ENCODE data around the gene RAD17. TPM values are rescaled to one million over a fixed set of nuclear protein-coding genes. Genes with fewer than 3 reads are reported as not detected.
"Not testable (repeated sequence)": the region's sequence is repeated elsewhere in the genome, so short reads cannot be mapped to it uniquely, and the experiment has no call there.

Gene RAD17
- polyA plus RNA-seq, 2 of the 4 experiments (the other 2 are of a cell fraction): 13.3 to 24.3 TPM

- Histone ChIP-seq H3K4me2 (peak overlapping the region; percentile 82), H3K9me3 (no peaks in the 10 kb centered on the region), H3K4me3 (peak overlapping the region; percentile 80), H3K4me1 (peaks cover 26% of the 10 kb centered on the region; the same call in 2 of the 3 replicates), H3K27ac (peak overlapping the region; percentile 95 to 99)
- peak; percentile 25 to 37; a peak in 5 of 6 replicates for ATAC-seq
- no peak for FAIRE-seq
- TF ChIP-seq E2F6 (IDR thresholded peaks at IDR 0.05; ENCODE audit: borderline replicate concordance, low read depth) (no peak), SMC3 (IDR thresholded peaks at IDR 0.05) (no peak), RCOR1 (IDR thresholded peaks at IDR 0.05; ENCODE audit: low read depth, low read length) (no peak), RFX5 (IDR thresholded peaks at IDR 0.05) (no peak), USF2 (IDR thresholded peaks at IDR 0.05) (no peak), JUN (IDR thresholded peaks at IDR 0.05) (no peak), EHF (CRISPR knock-in tag; IDR thresholded peaks at IDR 0.05) (no peak), ZC3H11A (IDR thresholded peaks at IDR 0.05) (no peak), HDAC2 (IDR thresholded peaks at IDR 0.05) (0 out of 2 replicates have a peak, but pooled peaks have one; percentile 5)
- WGBS (ENCODE audit: missing lambda C conversion rate): 3% methylated on average over 24 of the region's 39 CpGs
- peak; percentile 3 to 59 for DNase-seq (ENCODE audit: low read depth in 1 of 2, low spot score in 1 of 2)
- ChIA-PET POLR2A (interaction anchor here (1.8 kb wide), 1 partner anchor 275 kb away, joined by 9 read pairs; the partner anchor contains the start of gene SLC30A5), CTCF (interaction anchor here (1.0 kb wide), 1 partner anchor 275 kb away, joined by 3 read pairs; the partner anchor contains the start of gene SLC30A5)
These were observed 919 bp upstream of the RAD17 start for GRCh38 chr5:69368458-69369339.

- Histone ChIP-seq H3K4me3 (peak overlapping the region; percentile 80), H3K27ac (peak overlapping the region; percentile 95 to 99), H3K4me2 (peak overlapping the region; percentile 82), H3K4me1 (peaks cover 26% of the 10 kb centered on the region; the same call in 2 of the 3 replicates)
- POLR2A ChIA-PET: interaction anchor here (0.5 to 1.8 kb wide), 4 partner anchors 69 to 277 kb away, joined by 3 to 9 read pairs (median 6); partner anchors contain the start of genes CCNB1 and SLC30A5
- FAIRE-seq; ATAC-seq; H3K9me3 ChIP-seq; DNase-seq (ENCODE audit: low read depth in 1 of 2, low spot score in 1 of 2): not testable (repeated sequence)
- 1% methylated on average over 16 of the region's 16 CpGs for WGBS (ENCODE audit: missing lambda C conversion rate)
- CTCF ChIA-PET: interaction anchor here (0.6 to 1.3 kb wide), 5 partner anchors 10 to 277 kb away, joined by 3 to 4 read pairs (median 3); partner anchors contain the start of gene SLC30A5
These were observed 717 bp downstream of the RAD17 start for GRCh38 chr5:69370335-69370734.

- H3K4me2 ChIP-seq: no peak overlapping the region
- FAIRE-seq: no peak
- ChIA-PET POLR2A (no interaction called here), CTCF (interaction anchor here (0.8 to 1.2 kb wide), 2 partner anchors 9 to 37 kb away, joined by 3 to 5 read pairs; no protein-coding TSS in a partner anchor)
- H3K27ac ChIP-seq: no peak overlapping the region
- no peak for DNase-seq (ENCODE audit: low read depth in 1 of 2, low spot score in 1 of 2)
- peaks cover 22% of the 10 kb centered on the region; the same call in 2 of the 3 replicates for H3K4me1 ChIP-seq
- H3K4me3 ChIP-seq: no peak overlapping the region
- WGBS (ENCODE audit: missing lambda C conversion rate): 94% methylated on average over 5 of the region's 5 CpGs
- no peak for ATAC-seq
- TF ChIP-seq HDAC2 (IDR thresholded peaks at IDR 0.05) (no peak), EHF (CRISPR knock-in tag; IDR thresholded peaks at IDR 0.05) (no peak), SREBF2 (IDR thresholded peaks at IDR 0.05) (no peak), CTCF (IDR thresholded peaks at IDR 0.05) (no peak), NPAS2 (CRISPR knock-in tag; IDR thresholded peaks at IDR 0.05; ENCODE audit: borderline replicate concordance) (no peak), JUN (IDR thresholded peaks at IDR 0.05) (no peak), RFX5 (IDR thresholded peaks at IDR 0.05) (no peak), CBX8 (IDR thresholded peaks at IDR 0.05) (no peak), PHF8 (IDR thresholded peaks at IDR 0.05; ENCODE audit: borderline replicate concordance, low read depth) (no peak)
- H3K9me3 ChIP-seq: no peaks in the 10 kb centered on the region
These were observed 2.8 kb downstream of the RAD17 start for GRCh38 chr5:69372394-69372793.
